HAP-1 (cell line): ENCODE data around the gene FLNA.
"Not testable (repeated sequence)": the region's sequence is repeated elsewhere in the genome, so short reads cannot be mapped to it uniquely, and the experiment has no call there.

Experiments used
- DNase-seq, 2 experiments: peaks; one replicate each; pipeline ENCODE4 v3.0.0-alpha.2; 2016 to 2020; ENCODE audit warnings: low spot score in 2 of 2
- H3K27me3 ChIP-seq: fragments of 250-450 bp; sonication (Bioruptor Pico); 2 replicates; pipeline ENCODE4 v1.5.1; 2020; ENCODE audit warnings: low read depth, mild to moderate bottlenecking, moderate library complexity
- H3K36me3 ChIP-seq: fragments of 250-450 bp; sonication (Bioruptor Pico); replicated peaks from 2 replicates; pipeline ENCODE4 v1.5.1; 2020; ENCODE audit warnings: mild to moderate bottlenecking
- H3K4me1 ChIP-seq: fragments of 250-450 bp; sonication (Bioruptor Pico); 2 replicates; pipeline ENCODE4 v1.5.1; 2020; ENCODE audit warnings: mild to moderate bottlenecking
- H3K4me3 ChIP-seq: fragments of 250-450 bp; sonication (Bioruptor Pico); 2 replicates; pipeline ENCODE4 v1.5.1; 2020; ENCODE audit warnings: mild to moderate bottlenecking, moderate library complexity
- H3K9me3 ChIP-seq: fragments of 250-450 bp; sonication (Bioruptor Pico); 2 replicates; pipeline ENCODE4 v1.5.1; 2020; ENCODE audit warnings: mild to moderate bottlenecking, moderate library complexity
- in situ Hi-C: fragments of 300-500 bp; cut with MboI; formaldehyde crosslinking; loops from 3 replicates; pipeline ENCODE4 v1.14.3; 2020; ENCODE audit warnings: low sequenced_read_pairs, inconsistent platforms, mixed read lengths

The FLNA gene

GRCh38 chrX:154348114-154348531, 26.3 kb downstream of the FLNA start:
- DNase-seq: no peak
- no peaks in the 10 kb centered on the region for H3K27me3 ChIP-seq
- H3K36me3 ChIP-seq: peaks cover 51% of the 10 kb centered on the region
- in situ Hi-C loops: loop anchor here (25.0 kb wide), 2 partner anchors 336 to 1411 kb away; partner anchors contain the start of gene IRAK1
- no peaks in the 10 kb centered on the region for H3K4me1 ChIP-seq
- no peaks in the 10 kb centered on the region for H3K9me3 ChIP-seq
- H3K4me3 ChIP-seq: no peak overlapping the region

GRCh38 chrX:154343620-154344019, 30.8 kb downstream of the FLNA start:
- in situ Hi-C loops: loop anchor here (25.0 kb wide), 2 partner anchors 331 to 1406 kb away; partner anchors contain the start of gene IRAK1

GRCh38 chrX:154343063-154343462, 31.4 kb downstream of the FLNA start:
- not testable (repeated sequence) for H3K4me1 ChIP-seq, H3K36me3 ChIP-seq, H3K27me3 ChIP-seq, DNase-seq, H3K4me3 ChIP-seq, H3K9me3 ChIP-seq
- in situ Hi-C loops: loop anchor here (25.0 kb wide), 2 partner anchors 331 to 1406 kb away; partner anchors contain the start of gene IRAK1

More at GRCh38 chrX:154343620-154344019, 30.8 kb downstream of the FLNA start:
- not testable (repeated sequence) for H3K4me3 ChIP-seq, H3K36me3 ChIP-seq, H3K4me1 ChIP-seq, DNase-seq, H3K9me3 ChIP-seq, H3K27me3 ChIP-seq

- not testable (repeated sequence) for H3K27me3 ChIP-seq, H3K4me3 ChIP-seq, H3K36me3 ChIP-seq, H3K4me1 ChIP-seq, H3K9me3 ChIP-seq
- DNase-seq: peak in 1 of 2 experiments; percentile 34
- in situ Hi-C loops: loop anchor here (25.0 kb wide), 2 partner anchors 329 to 1404 kb away; partner anchors contain the start of gene IRAK1
Measured at GRCh38 chrX:154341399-154342298, 32.8 kb downstream of the FLNA start.

GRCh38 chrX:154334496-154334895, 39.9 kb downstream of the FLNA start:
- Histone ChIP-seq H3K36me3 (no peaks in the 10 kb centered on the region), H3K27me3 (no peaks in the 10 kb centered on the region), H3K9me3 (no peaks in the 10 kb centered on the region), H3K4me3 (no peak overlapping the region), H3K4me1 (peaks cover 25% of the 10 kb centered on the region)
- in situ Hi-C loops: loop anchor here (25.0 kb wide), 2 partner anchors 322 to 1397 kb away; partner anchors contain the start of gene IRAK1
- no peak for DNase-seq

GRCh38 chrX:154333837-154334271, 40.6 kb downstream of the FLNA start:
- no peak for DNase-seq
- peaks cover 25% of the 10 kb centered on the region for H3K4me1 ChIP-seq
- in situ Hi-C loops: loop anchor here (25.0 kb wide), 2 partner anchors 322 to 1397 kb away; partner anchors contain the start of gene IRAK1
- H3K36me3 ChIP-seq: no peaks in the 10 kb centered on the region
- no peaks in the 10 kb centered on the region for H3K27me3 ChIP-seq
- H3K4me3 ChIP-seq: no peak overlapping the region
- H3K9me3 ChIP-seq: no peaks in the 10 kb centered on the region

GRCh38 chrX:154333116-154333515, 41.3 kb downstream of the FLNA start:
- peaks cover 25% of the 10 kb centered on the region for H3K4me1 ChIP-seq
- in situ Hi-C loops: loop anchor here (25.0 kb wide), 2 partner anchors 321 to 1396 kb away; partner anchors contain the start of gene IRAK1
- no peaks in the 10 kb centered on the region for H3K27me3 ChIP-seq
- no peaks in the 10 kb centered on the region for H3K36me3 ChIP-seq
- H3K4me3 ChIP-seq: no peak overlapping the region
- no peaks in the 10 kb centered on the region for H3K9me3 ChIP-seq
- DNase-seq: no peak

- Histone ChIP-seq H3K4me1 (peaks cover 25% of the 10 kb centered on the region), H3K27me3 (no peaks in the 10 kb centered on the region), H3K4me3 (no peak overlapping the region), H3K36me3 (no peaks in the 10 kb centered on the region), H3K9me3 (no peaks in the 10 kb centered on the region)
- in situ Hi-C loops: loop anchor here (25.0 kb wide), 2 partner anchors 320 to 1395 kb away; partner anchors contain the start of gene IRAK1
- DNase-seq: no peak
Measured at GRCh38 chrX:154332561-154332960, 41.9 kb downstream of the FLNA start.

GRCh38 chrX:154329294-154329693, 45.1 kb downstream of the FLNA start:
- Histone ChIP-seq H3K27me3 (no peaks in the 10 kb centered on the region), H3K9me3 (peaks cover 5% of the 10 kb centered on the region; the same call in 1 of the 2 replicates), H3K4me3 (no peak overlapping the region), H3K4me1 (peaks cover 38% of the 10 kb centered on the region), H3K36me3 (no peaks in the 10 kb centered on the region)
- DNase-seq: no peak
- in situ Hi-C loops: loop anchor here (25.0 kb wide), 2 partner anchors 317 to 1392 kb away; partner anchors contain the start of gene IRAK1

- in situ Hi-C loops: loop anchor here (25.0 kb wide), 2 partner anchors 316 to 1391 kb away; partner anchors contain the start of gene IRAK1
- Histone ChIP-seq H3K4me1 (peaks cover 38% of the 10 kb centered on the region), H3K4me3 (no peak overlapping the region), H3K36me3 (no peaks in the 10 kb centered on the region), H3K27me3 (no peaks in the 10 kb centered on the region), H3K9me3 (peaks cover 5% of the 10 kb centered on the region; the same call in 1 of the 2 replicates)
- DNase-seq: no peak
Measured at GRCh38 chrX:154328646-154329045, 45.8 kb downstream of the FLNA start.

- Histone ChIP-seq H3K36me3 (no peaks in the 10 kb centered on the region), H3K4me1 (peaks cover 36% of the 10 kb centered on the region), H3K27me3 (no peaks in the 10 kb centered on the region), H3K9me3 (peaks cover 5% of the 10 kb centered on the region; the same call in 1 of the 2 replicates), H3K4me3 (no peak overlapping the region)
- DNase-seq: no peak
- in situ Hi-C loops: loop anchor here (25.0 kb wide), 2 partner anchors 315 to 1390 kb away; partner anchors contain the start of gene IRAK1
Measured at GRCh38 chrX:154327038-154327820, 47.2 kb downstream of the FLNA start.

GRCh38 chrX:154325541-154325940, 48.9 kb downstream of the FLNA start:
- in situ Hi-C loops: loop anchor here (25.0 kb wide), 2 partner anchors 313 to 1388 kb away; partner anchors contain the start of gene IRAK1
- Histone ChIP-seq H3K4me3 (no peak overlapping the region), H3K27me3 (no peaks in the 10 kb centered on the region), H3K4me1 (peaks cover 19% of the 10 kb centered on the region), H3K9me3 (peaks cover 5% of the 10 kb centered on the region; the same call in 1 of the 2 replicates), H3K36me3 (no peaks in the 10 kb centered on the region)
- peak; percentile 50 to 61 for DNase-seq

GRCh38 chrX:154323537-154323936, 50.9 kb downstream of the FLNA start:
- Histone ChIP-seq H3K4me3 (no peak overlapping the region), H3K36me3 (no peaks in the 10 kb centered on the region), H3K9me3 (peaks cover 5% of the 10 kb centered on the region; the same call in 1 of the 2 replicates), H3K4me1 (peaks cover 14% of the 10 kb centered on the region), H3K27me3 (no peaks in the 10 kb centered on the region)
- DNase-seq: no peak
- in situ Hi-C loops: no loop called here
